Measurements from ENCODE around the gene IGFBP2. TPM values are rescaled to one million over a fixed set of nuclear protein-coding genes. Genes with fewer than 3 reads are reported as not detected.

IGFBP2 gene, protein sequence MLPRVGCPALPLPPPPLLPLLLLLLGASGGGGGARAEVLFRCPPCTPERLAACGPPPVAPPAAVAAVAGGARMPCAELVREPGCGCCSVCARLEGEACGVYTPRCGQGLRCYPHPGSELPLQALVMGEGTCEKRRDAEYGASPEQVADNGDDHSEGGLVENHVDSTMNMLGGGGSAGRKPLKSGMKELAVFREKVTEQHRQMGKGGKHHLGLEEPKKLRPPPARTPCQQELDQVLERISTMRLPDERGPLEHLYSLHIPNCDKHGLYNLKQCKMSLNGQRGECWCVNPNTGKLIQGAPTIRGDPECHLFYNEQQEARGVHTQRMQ
- 4.0 and 6.6 TPM in 2 replicates for total RNA-seq

GRCh38 chr2:216632952-216633615 is at the start of gene IGFBP2:
Gene IGFBP2 (plus strand): TSS chr2:216633420. CDS start chr2:216633524, 104 bp downstream.

GRCh38 chr2:216695401-216695821 is 62.2 kb downstream of the IGFBP2 start, which contains the start of gene IGFBP5:
Gene IGFBP5 (minus strand): TSS chr2:216695549. CDS start chr2:216694775, 774 bp downstream.

Other genes starting within 250 kb of the IGFBP2 start
- 9.6 and 17.6 TPM in 2 replicates for gene SMARCAL1, start 220.9 kb upstream of the IGFBP2 start, total RNA-seq
- gene RPL37A, start 134.6 kb upstream of the IGFBP2 start, total RNA-seq = 1,187 and 1,531 TPM in 2 replicates
- gene IGFBP5, start 62.1 kb downstream of the IGFBP2 start, total RNA-seq = 11.5 and 106 TPM in 2 replicates
- not detected in 2 replicates for gene TNP1, start 226.6 kb downstream of the IGFBP2 start, total RNA-seq